ENCODE data around the gene PSMA3. TPM values are rescaled to one million over a fixed set of nuclear protein-coding genes. Genes with fewer than 3 reads are reported as not detected.

The PSMA3 gene
- total and polyA plus RNA-seq, 9 of the 15 experiments (the other 6 are each of a cell fraction or from before 2014, with no cell fraction given): 129 to 786 (median 319) TPM

DNA sequence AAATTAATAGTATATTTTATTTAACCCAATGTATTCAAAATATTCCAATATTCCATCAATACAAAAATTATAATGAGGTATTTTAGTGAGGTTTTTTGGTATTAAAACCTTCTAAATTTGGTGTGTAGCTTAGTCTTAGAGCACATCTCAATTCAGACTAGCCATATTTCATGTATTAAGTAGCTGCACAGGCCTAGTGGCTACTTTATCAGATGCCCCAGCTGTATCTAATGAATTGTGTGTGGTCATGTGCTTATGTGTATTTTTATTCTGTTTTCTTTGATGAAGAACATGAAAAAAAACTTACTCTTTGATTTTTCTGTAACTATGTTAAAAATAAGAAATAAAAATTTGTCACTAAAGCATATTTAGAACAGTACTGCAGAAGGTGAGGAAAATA is 31.5 kb upstream of the PSMA3 start (continued):
- no peak for TF ChIP-seq FIP1L1 (IDR thresholded peaks at IDR 0.05; ENCODE audit: low read depth, low read length, poor library complexity, severe bottlenecking)

DNA sequence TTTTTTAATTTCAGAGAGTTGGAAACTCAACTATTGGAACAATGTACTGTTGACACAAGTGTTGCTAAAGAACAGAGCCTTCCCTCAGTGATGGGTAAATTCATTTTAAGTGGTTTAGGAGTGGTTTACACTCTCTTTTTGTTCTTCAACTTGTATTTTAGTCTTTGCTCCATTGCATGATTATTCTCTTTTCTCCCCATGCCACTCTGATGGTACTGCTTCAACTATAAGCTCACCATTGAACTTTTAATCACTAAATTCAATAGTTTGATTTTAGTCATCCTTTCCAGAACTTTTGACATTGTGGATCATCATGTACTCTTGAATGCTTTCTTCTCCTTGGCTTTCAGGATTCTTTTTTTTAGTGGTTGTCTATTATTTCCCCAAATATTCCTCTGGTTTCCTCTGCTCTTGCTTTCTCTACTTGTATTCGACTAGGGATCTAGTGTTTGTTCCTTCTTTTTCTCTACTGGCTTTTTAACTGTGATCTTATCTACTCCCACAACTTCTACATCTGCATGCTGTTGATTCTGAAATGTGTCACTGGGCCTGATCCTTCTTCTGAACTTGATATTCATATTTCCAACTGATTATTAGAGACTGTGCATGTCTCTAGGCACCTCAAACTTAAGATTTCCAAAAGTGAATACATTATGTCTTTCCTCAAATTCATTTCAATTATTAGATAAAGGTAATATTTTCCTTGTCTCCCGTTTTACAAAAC is 29.3 kb upstream of the PSMA3 start:
- Histone ChIP-seq H3K9me1 (ENCODE audit: control insufficient read depth, insufficient read depth, low read length) (no peaks in the 10 kb centered on the region), H3K4me3 (no peak overlapping the region), H3K9ac (ENCODE audit: insufficient read depth in 1 of 2, low read depth in 2 of 2, low read length in 2 of 2) (no peak overlapping the region), H2AFZ (ENCODE audit: low read depth, low read length) (no peak overlapping the region), H3K27me3 (ENCODE audit: control insufficient read depth in 2 of 2, insufficient read depth in 2 of 2, low read length in 2 of 2) (no peaks in the 10 kb centered on the region), H3K27ac (ENCODE audit: extremely low read depth, low read depth, low read length) (peak overlapping the region; percentile 38; the same call in 1 of the 3 replicates), H3K36me3 (ENCODE audit: control insufficient read depth, insufficient read depth, low read length) (peaks cover 33% of the 10 kb centered on the region), H3K4me2 (ENCODE audit: insufficient read depth, low read length) (no peak overlapping the region), H4K20me1 (replicated peaks; ENCODE audit: control insufficient read depth, insufficient read depth, low read length) (no peaks in the 10 kb centered on the region), H3K9me3 (replicated peaks; ENCODE audit: control insufficient read depth, insufficient read depth, low read depth, low read length) (no peaks in the 10 kb centered on the region), H3K79me2 (ENCODE audit: control insufficient read depth, insufficient read depth, low read length) (no peaks in the 10 kb centered on the region), H3K4me1 (replicated peaks in 1 of 2; ENCODE audit: control insufficient read depth in 2 of 2, insufficient read depth in 2 of 2, low read length in 2 of 2) (peaks cover 0 to 2% of the 10 kb centered on the region in 2 experiments; a peak in 2 of 5 replicates)
- DNase-seq (ENCODE audit: extremely low read depth in 1 of 4, low spot score in 3 of 4) (peak in 1 of 4 experiments; percentile 8), ATAC-seq (peak; percentile 33; the same call in 1 of the 3 replicates), FAIRE-seq (peak; percentile 40)
- ChIA-PET CTCF (ENCODE audit: low intra/inter-chr PET ratio) (no interaction called here), POLR2A (no interaction called here)
- intact Hi-C loops (cut with micrococcal nuclease): no loop called here
- WGBS (ENCODE audit: insufficient coverage, low coverage, missing lambda C conversion rate): 25% methylated on average over 2 of the region's 2 CpGs
- no TSS peak for BruUV-seq (replicated peaks)
- in situ Hi-C loops (cut with MboI): no loop called here
- TF ChIP-seq TAL1 (IDR thresholded peaks at IDR 0.05): 0 out of 2 replicates have a peak, but pooled peaks have one; percentile 4
- TF ChIP-seq ARID1B (IDR thresholded peaks at IDR 0.05): peak; percentile 65
- no peak for TF ChIP-seq GABPA (tag; conservative IDR thresholded peaks at IDR 0.05; ENCODE audit: low read depth)
- TF ChIP-seq SMARCA4 (IDR thresholded peaks at IDR 0.05): peak; percentile 49; the same call in 1 of the 2 replicates
- TF ChIP-seq EZH2 (IDR thresholded peaks at IDR 0.05; ENCODE audit: borderline replicate concordance, low read depth, low read length): no peak
- 0 out of 2 replicates have a peak, but pooled peaks have one; percentile 12 for TF ChIP-seq TCF3 (CRISPR knock-in tag; IDR thresholded peaks at IDR 0.05)
- no peak for TF ChIP-seq SNIP1 (IDR thresholded peaks at IDR 0.05; ENCODE audit: low read depth)
- TF ChIP-seq CBFA2T3 (IDR thresholded peaks at IDR 0.05): peak; percentile 28; the same call in 1 of the 2 replicates

Measured in K562 (cell line).